ENCODE data around the gene MED22. TPM values are rescaled to one million over a fixed set of nuclear protein-coding genes. Genes with fewer than 3 reads are reported as not detected.
"Not testable (repeated sequence)": the region's sequence is repeated elsewhere in the genome, so short reads cannot be mapped to it uniquely, and the experiment has no call there.

MED22 gene
- polyA plus RNA-seq, 4 donors: 25.7 to 34.8 (median 30.6) TPM

DNA sequence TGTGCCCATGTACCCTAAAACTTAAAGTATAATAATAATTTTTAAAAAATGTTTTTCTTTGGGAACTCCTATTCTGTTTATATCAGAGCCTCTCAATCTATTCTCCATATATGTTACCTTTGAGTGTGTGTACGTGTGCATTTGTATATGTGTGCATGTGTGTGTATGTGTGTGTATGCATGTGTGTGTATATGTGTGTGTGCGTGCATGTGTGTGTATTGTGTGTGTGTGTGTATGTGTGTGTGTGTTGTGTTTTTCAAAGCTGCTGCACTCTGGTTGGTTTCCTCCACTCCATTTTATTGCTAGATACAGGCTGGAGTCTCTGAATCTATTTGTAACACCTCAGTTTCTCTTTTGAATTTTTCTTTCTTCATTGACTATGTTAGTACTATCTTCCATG lies 31.9 kb downstream of the MED22 start:
- DNase-seq (ENCODE audit: low read depth in 4 of 4, low spot score in 2 of 4): no peak

DNA sequence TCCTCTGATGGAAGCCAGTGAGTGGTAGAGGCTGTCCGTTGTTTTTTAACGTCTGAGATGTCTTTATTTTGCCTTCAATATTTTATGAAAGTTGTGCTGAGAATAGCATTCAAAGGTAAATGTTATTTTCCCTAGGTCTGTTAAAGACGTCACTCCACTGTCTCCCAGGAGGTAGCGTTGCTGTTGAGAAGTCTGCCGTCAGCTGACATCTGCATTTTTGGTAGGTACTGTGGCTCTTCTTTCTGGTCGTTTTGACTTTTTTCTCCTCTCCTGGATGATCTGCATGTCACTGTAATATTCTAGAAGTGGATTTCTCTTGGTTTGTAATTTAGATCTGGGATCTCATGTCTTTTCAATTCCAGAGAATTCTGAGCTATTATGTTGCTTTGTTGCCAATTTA lies 38.3 kb downstream of the MED22 start:
- no peak for DNase-seq (ENCODE audit: low read depth in 4 of 4, low spot score in 2 of 4)

DNA sequence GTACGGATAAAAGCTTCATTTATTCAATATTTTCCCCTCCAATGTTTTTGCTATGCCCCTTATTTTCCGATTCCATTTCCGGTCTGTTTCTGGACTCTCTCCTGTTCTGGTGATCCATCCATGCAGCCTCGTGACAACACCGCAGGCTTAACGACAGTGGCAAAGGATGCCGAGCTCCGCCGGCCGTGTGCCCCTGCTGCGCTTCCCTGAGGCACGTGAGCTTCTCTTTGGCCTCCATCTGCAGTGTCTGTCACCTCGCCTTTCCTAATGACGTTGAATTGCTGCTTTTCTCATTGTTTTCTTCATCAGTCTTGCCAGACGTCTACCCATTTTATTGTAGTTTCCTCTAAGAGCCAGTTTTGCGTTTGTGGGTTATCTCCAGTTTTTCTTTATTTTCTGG lies 40.6 kb downstream of the MED22 start:
- DNase-seq (ENCODE audit: low read depth in 4 of 4, low spot score in 2 of 4): no peak

DNA sequence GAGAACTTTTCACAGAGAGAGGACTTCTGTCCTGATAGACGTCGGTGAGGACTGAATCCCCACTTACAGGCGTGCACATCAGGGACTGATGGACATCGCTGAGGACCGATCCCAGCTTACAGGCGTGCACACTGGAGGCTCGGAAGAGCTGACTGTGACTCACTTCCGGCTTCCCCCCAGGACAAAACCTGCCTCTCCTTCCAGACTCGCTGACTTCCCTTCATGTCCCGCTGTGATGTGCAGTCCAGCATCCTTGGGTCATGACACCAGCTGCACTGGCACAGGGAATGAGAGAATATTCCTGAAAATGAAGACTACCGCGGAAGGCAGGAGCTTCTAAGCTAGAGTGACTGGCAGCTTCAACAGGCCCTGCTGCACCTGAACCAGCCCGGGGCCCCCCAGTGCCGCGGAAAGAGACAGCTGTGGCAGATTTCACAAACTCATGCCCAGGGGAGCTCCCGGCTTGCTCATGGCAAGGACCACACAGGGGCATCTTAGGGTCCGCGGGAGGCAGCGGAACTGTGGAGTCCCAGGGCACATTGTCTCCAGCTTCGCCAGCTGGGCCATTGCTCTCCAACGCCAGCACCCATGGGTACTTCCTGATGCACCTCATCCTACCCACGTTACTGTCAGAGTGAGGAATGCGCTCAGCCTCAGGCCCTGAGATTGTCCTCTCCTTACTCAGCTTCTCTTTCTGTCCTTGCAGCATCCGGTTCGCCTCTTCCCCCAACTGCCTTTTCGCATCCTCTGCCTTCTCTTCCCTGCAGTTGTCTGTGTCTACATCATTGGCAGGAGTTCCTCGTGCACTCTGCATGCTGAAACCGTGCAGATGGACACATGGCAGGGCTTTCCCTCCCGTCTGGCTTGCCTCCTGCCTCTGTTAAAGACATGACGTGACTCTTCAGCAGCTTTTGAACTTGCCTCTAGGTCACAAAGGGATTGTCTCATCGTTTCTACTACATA lies 41.4 kb downstream of the MED22 start:
- no peak for DNase-seq (ENCODE audit: low read depth in 4 of 4, low spot score in 2 of 4)

DNA sequence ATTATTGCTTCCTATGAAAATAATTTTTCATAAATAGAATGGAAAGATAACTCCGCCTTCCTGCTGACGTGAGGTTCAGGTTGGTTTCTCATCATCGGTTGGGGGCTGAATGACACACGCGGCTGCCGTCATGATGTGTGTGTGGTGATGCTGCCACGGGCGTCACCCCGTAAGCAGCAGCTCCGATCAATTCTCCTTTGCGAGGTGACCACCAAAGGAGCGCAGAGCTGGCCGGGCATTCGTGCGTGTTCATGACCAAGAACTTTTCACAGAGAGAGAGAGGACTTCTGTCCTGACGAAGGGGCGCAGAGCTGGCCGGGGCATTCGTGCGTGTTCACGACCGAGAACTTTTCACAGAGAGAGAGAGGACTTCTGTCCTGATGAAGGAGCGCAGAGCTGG lies 42.2 kb downstream of the MED22 start:
- no peak for DNase-seq (ENCODE audit: low read depth in 4 of 4, low spot score in 2 of 4)

DNA sequence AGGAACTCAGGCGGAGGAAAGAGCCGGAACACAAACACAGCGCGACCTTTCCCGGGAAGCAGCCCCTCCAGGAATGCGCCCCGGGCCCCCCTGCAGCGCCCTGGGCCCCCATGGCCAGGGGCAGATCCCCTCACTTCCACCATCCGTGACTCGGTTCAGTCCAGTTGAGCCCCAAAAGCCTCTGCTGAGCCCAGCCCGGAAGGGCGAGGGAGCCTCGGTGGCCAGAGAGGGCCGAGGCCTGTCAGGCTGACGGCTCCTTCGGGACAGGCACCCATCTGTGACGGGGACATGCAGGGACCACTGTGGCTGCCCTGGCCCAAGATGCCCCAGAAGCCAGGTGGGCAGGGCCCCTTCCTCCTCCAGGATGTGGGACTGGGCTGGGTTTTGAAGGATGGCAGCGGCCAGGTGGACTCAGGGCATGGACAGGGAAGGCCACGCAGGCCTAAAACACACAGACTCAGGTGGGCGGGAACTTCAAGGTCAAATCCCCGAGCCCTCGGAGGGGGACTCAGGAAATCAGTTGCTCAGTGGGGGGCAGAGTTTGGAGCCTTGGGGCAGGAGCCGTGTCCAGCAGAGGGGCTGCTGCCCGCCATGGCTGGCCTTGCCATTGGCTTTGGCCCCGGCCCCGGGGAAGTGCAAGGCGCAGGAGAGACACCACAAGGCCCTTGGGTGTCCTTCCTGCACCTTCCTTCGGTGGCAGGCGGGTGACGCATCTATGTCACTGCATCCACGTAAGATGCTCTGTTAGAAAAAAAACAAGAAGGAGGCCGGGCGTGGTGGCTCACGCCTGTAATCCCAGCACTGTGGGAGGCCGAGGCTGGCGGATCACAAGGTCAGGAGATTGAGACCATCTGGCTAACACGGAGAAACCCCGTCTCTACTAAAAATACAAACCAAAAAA lies 43.2 kb downstream of the MED22 start:
- DNase-seq (ENCODE audit: low read depth in 4 of 4, low spot score in 2 of 4): no peak

DNA sequence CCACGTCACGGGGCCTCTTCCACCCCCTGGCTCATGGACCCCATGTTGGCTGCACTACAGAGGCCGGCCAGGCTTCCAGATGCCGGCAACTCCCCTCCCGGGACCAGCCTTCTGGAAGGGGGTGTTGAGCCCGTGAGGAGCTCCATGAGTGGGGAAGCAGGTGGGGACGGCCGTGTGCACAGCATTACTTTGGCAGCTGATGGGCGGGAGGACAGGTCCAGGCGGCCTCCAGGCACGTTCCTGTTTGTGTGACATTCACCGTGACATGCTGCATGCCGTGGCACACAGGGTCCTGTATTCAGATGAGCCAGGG lies 43.8 kb downstream of the MED22 start:
- DNase-seq (ENCODE audit: low read depth in 4 of 4, low spot score in 2 of 4): no peak

DNA sequence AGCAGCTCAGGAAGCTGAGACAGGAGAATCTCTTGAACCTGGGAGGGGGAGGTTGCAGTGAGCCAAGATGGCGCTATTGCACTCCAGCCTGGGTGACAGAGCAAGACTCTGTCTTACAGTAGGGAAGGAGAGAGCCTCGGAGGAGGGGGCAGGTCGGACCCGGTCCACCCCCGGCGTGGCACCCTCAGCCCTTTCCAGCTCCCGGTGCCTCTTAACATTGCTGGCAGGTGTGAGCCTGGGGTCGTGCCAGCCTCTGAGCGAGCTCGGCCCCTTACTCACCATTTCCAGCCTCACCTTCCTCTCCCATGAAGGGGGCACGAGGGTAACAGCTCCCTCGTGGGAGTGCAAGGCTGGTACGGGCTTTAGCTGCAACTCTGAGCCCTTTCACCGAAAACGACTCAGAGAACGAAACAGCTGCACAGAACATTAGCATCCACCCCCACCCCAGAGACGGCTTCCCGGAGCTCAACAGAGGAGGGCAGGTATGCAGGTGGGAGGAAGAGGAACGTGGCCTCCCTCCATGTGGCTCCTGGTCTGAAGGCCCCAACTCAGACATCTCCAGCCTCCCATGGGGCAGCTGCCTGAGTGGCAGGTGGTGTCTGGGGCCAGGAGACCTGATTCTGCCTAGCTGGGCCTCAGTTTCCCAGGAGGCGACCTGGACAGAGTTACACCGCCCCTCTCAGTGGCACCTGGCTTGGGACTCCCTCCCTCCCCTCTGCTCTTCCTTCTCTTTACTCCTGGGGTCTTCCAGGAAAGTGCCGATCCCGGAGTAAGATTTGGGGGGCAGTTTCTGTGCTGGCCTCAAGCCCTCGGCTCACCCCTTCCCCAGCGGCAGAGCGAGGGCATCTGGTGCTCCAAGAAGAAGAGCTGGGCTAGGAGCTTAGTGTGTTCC lies 44.4 kb downstream of the MED22 start:
- DNase-seq (ENCODE audit: low read depth in 4 of 4, low spot score in 2 of 4): no peak

DNA sequence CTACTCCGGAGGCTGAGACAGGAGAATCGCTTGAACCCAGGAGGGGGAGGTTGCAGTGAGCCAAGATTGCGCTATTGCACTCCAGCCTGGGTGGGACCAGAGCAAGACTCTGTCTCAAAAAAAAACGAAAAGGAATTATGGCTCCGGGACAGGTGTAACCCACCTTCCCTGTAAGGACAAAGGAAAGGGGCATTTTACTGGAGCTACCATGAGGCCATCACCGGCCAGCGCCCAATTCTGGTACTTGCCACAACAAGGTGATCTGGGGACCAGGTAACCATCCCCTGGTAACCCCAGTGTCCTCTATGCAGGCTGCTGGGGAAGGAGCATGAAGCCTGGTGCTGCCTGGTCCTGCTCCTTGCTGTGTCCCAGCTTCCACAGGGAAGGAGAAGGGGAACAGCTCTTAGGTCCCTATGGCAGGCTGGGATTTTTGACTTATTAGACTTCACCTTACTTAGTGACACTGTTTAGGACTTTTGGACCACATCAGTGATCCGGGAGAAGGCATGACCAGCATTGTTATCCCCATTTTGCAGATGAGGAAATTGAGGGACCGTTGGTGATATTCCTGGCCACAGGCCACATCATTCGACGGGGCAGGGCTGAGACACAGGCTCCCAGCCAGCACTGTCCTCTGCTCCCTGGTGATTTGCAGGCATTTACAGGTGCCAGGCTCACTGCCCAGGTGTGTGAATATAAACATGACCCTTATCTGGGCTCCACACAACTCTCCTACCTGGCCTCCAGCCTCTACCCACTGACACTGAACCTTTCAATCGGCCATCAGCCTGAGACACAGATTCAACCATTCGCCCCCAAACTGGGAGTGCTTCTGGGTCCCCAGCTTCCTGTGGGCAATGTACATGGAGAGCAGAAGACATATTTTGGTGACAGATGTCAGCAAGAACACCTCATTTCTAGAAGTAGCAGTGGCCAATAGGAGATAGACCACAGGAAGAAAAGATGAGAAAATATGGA lies 46.4 kb downstream of the MED22 start:
- DNase-seq (ENCODE audit: low read depth in 4 of 4, low spot score in 2 of 4): no peak

DNA sequence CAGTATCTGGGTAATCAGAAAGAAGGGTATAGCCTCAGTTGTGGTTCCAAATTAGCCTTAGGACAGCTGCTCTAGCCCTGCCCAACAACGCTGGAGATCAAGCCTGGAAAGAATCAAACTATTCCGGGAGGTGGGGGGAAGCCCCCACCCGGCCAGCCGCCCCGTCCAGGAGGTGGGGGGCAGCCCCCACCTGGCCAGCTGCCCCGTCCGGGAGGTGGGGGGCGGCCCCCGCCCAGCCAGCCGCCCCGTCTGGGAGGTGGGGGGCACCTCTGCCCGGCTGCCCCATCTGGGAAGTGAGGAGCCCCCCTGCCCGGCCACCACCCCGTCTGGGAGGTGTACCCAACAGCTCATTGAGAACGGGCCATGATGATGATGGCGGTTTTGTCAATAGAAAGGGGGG lies 47.9 kb downstream of the MED22 start:
- not testable (repeated sequence) for DNase-seq (ENCODE audit: low read depth in 4 of 4, low spot score in 2 of 4)

DNA sequence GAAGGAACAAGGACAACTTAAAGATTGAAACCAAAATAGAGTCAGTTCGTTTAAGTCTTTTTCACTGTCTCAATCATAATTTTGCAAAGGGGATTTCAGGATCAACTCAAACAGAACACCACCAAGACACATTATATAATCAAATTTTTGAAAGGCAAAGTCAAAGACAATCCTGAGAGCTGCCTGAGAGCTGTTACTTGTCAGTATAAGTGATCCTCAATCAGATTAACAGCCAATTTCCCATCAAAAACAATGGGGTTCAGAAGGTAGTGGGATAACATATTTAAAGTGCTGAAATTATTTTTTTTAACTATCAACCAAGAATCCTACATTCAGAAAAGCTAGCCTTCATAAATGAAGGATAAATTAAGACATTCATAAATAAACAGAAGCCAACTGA lies 53.7 kb downstream of the MED22 start:
- no peak for DNase-seq (ENCODE audit: low read depth in 4 of 4, low spot score in 2 of 4)

DNA sequence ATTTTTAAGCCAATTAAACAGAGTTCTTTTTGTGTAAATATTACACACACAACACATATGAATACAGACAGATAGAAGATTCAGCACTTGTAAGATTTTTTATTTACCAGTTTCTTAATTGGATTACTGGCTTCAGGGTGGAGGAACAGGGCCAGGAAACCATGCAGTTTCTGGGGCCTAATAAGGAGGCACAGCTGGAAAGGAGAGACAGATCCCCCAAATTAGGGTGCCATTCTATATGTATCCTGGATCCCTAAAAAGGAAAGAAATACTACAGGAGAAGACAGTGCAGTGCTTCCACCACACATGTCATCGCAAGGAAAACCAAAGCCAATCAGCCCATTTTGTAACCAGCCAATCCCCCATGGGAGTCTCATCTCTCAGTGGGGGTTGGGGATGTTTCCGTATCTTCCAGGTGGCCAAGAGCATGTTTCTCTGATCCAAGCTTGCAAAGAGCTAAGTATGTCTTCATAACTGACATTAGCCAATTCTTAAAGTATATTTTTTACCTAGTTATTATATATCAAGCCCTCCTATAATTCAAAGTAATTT lies 57.1 kb downstream of the MED22 start:
- DNase-seq (ENCODE audit: low read depth in 4 of 4, low spot score in 2 of 4): no peak

Other genes with a start within 250 kb of the MED22 start
- gene RALGDS, start 226.9 kb downstream of the MED22 start, polyA plus RNA-seq (ENCODE audit: insufficient read length in 4 of 4): 10 to 100 TPM; 32.2 to 47.1 (median 33.5) TPM
- 1 to 10 TPM; 1.9 to 3.1 (median 2.8) TPM for gene GBGT1, start 184.2 kb downstream of the MED22 start, polyA plus RNA-seq (ENCODE audit: insufficient read length in 4 of 4)
- under 1 TPM in 3 of 4 donors, not detected in 1; 0.17 to 0.28 (median 0.22) TPM for gene OBP2B, start 138.9 kb downstream of the MED22 start, polyA plus RNA-seq (ENCODE audit: insufficient read length in 4 of 4)
- gene ABO, start 72.9 kb downstream of the MED22 start, polyA plus RNA-seq (ENCODE audit: insufficient read length in 4 of 4): 10 to 100 TPM; 13.2 to 32.8 (median 18.4) TPM
- gene SURF6, start 11.9 kb downstream of the MED22 start, polyA plus RNA-seq (ENCODE audit: insufficient read length in 4 of 4): 10 to 100 TPM; 27.2 to 38.2 (median 32.2) TPM
- 1,000 to 10,000 TPM; 2,281 to 2,842 (median 2,604) TPM for gene RPL7A, start 87 bp upstream of the MED22 start, polyA plus RNA-seq (ENCODE audit: insufficient read length in 4 of 4)
- gene SURF1, start 8.4 kb upstream of the MED22 start, polyA plus RNA-seq (ENCODE audit: insufficient read length in 4 of 4): 10 to 100 TPM; 34.5 to 46.9 (median 43.5) TPM
- 10 to 100 TPM; 21.6 to 28.6 (median 24.5) TPM for gene SURF2, start 8.4 kb upstream of the MED22 start, polyA plus RNA-seq (ENCODE audit: insufficient read length in 4 of 4)
- 100 to 1,000 TPM; 161 to 180 (median 171) TPM for gene SURF4, start 27.9 kb upstream of the MED22 start, polyA plus RNA-seq (ENCODE audit: insufficient read length in 4 of 4)
- 1 to 10 TPM; 3.1 to 6.4 (median 4.8) TPM for gene STKLD1, start 28.2 kb upstream of the MED22 start, polyA plus RNA-seq (ENCODE audit: insufficient read length in 4 of 4)
- 10 to 100 TPM; 27.7 to 33.4 (median 32.5) TPM for gene REXO4, start 69.9 kb upstream of the MED22 start, polyA plus RNA-seq (ENCODE audit: insufficient read length in 4 of 4)
- gene ADAMTS13, start 74.2 kb upstream of the MED22 start, polyA plus RNA-seq (ENCODE audit: insufficient read length in 4 of 4): 10 to 100 TPM in 2 of 4 donors, 1 to 10 TPM in 2; 6.1 to 14.4 (median 11.7) TPM
- 10 to 100 TPM; 24.9 to 40.7 (median 33.4) TPM for gene CACFD1, start 111.8 kb upstream of the MED22 start, polyA plus RNA-seq (ENCODE audit: insufficient read length in 4 of 4)
- gene SLC2A6, start 131.0 kb upstream of the MED22 start, polyA plus RNA-seq (ENCODE audit: insufficient read length in 4 of 4): 1 to 10 TPM in 3 of 4 donors, under 1 TPM in 1; 0.93 to 1.7 (median 1.7) TPM
- gene MYMK, start 176.8 kb upstream of the MED22 start, polyA plus RNA-seq (ENCODE audit: insufficient read length in 4 of 4): not detected
- 1 to 10 TPM; 1.5 to 2.8 (median 2.2) TPM for gene ADAMTSL2, start 186.6 kb upstream of the MED22 start, polyA plus RNA-seq (ENCODE audit: insufficient read length in 4 of 4)

Data from left renal cortex interstitium (tissue), 4 donors.